Stimulated activated naive CD8-positive, alpha-beta T cell treated with anti-CD3 and anti-CD28 coated beads, Interleukin-15, amount 100 ng/mL, for 72 hours (primary cell): Measurements from ENCODE around the gene USP35.
"Not testable (repeated sequence)": the region's sequence is repeated elsewhere in the genome, so short reads cannot be mapped to it uniquely, and the experiment has no call there.

Source experiments
- ATAC-seq: fragments of 150-1000 bp; cut with Tn5 transposase; 2 replicates; pipeline ENCODE4 v1.10.0; 2021; ENCODE audit warnings: mild to moderate bottlenecking, moderate library complexity
- DNase-seq, 2 donors: peaks; one replicate each; pipeline ENCODE4 v3.0.0; 2021 to 2022
- H3K27ac Mint-ChIP-seq, 2 donors: one replicate each; pipeline ENCODE4 v1.8.0; 2022; ENCODE audit warnings: mild to moderate bottlenecking in 2 of 2, mixed read lengths in 2 of 2, moderate library complexity in 2 of 2
- H3K27me3 Mint-ChIP-seq: one replicate; pipeline ENCODE4 v1.8.0; 2022; ENCODE audit warnings: mixed read lengths
- H3K4me1 Mint-ChIP-seq: one replicate; pipeline ENCODE4 v1.8.0; 2022; ENCODE audit warnings: mild to moderate bottlenecking, mixed read lengths
- H3K4me3 Mint-ChIP-seq, 2 donors: one replicate each; pipeline ENCODE4 v1.8.0; 2022; ENCODE audit warnings: mild to moderate bottlenecking in 2 of 2, mixed read lengths in 2 of 2, moderate library complexity in 1 of 2
- H3K9me3 Mint-ChIP-seq, 2 donors: one replicate each; pipeline ENCODE4 v1.8.0; 2022; ENCODE audit warnings: mixed read lengths in 2 of 2

USP35 gene

DNA sequence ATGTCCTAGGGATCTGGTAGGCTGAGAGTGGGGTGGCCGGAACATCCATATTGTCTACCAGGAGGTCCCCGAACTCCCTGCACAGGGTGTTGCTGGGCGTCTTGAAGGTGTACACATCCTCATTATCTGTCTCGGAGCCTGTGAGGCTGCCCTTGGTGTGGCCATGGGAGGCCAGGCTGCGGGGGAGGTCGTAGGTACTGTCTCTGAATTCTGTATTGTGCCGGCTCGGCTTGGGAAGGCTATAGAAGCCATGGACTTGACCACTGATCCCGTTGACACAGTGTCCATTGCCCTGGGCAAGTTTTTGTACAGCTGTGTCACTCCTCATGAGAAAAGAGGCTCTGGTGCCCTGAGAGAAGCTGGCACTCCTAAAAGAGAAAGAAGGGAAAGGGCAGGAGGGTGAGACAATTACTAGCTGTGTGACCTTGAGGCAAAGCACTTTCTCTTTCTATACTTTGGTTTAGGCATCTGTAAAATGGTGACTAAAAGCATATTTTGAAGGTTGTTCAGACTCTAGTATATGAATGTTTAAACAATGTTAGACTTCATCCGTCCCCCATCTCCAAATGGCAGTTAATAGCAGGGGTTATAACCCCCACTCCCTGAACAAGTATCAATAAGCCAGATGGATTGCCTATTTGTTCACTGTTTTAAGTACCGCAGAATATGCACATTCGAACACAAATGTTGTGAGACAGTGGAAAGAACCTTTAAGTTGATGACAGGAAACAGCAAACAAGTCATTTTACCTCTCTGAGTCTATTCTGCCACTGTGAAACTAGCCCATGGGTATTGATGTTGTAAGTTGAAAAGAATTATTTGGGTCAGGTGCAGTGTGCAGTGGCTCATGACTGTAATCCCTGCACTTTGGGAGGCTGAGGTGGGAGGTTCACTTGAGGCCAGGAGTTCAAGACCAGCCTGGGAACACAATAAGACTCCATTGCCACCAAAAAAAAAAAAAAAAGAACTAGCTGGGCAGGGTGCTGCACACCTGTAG is 38.3 kb downstream of the USP35 start:
- peak; percentile 73 for ATAC-seq
- DNase-seq = no peak
- no peaks in the 10 kb centered on the region for H3K27me3 Mint-ChIP-seq
- H3K4me1 Mint-ChIP-seq = peaks cover 32% of the 10 kb centered on the region
- H3K4me3 Mint-ChIP-seq = no peak overlapping the region
- no peak overlapping the region for H3K27ac Mint-ChIP-seq
- no peaks in the 10 kb centered on the region for H3K9me3 Mint-ChIP-seq

DNA sequence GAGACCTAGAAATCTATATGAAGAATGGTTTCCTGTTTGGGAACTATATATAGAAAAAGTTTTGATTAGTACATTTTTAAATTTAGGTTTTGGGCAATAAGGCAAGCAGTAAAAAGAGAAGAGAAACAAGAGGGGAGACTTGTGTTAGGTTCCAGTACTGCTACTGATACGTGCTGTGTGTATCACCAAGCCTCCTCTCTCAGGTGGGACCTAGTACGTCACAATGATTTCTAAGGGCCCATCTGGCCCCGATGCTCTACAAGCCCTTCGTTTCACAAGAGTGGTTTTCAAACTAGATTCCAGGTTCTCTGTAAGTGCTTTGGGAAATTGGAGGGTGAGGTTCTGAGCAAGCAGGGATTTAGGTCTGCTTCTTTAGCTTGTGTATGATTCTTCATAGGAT is 39.2 kb downstream of the USP35 start:
- no peaks in the 10 kb centered on the region for H3K9me3 Mint-ChIP-seq
- peaks cover 32% of the 10 kb centered on the region for H3K4me1 Mint-ChIP-seq
- ATAC-seq = no peak
- H3K27me3 Mint-ChIP-seq = no peaks in the 10 kb centered on the region
- no peak overlapping the region for H3K27ac Mint-ChIP-seq
- no peak overlapping the region for H3K4me3 Mint-ChIP-seq
- DNase-seq = no peak

DNA sequence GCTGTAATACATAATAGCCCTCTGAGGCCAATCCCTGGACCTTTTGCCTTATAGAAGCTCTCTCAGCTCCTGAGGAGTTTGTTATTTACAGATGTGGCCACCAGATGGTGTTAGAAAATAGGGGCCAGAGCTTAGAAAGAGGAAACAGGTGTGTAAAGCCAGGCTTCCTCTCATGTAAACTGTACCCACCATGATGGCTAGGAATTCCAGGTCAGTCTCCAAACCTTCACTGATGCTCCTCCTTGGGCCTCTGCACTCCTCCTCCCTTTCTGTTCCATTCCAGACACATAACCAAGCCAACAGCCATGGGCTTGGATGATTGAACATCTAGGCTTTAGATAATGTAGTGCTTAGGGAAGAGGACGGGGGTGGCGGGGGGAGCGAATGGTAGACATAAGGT is 39.7 kb downstream of the USP35 start:
- peaks cover 29% of the 10 kb centered on the region for H3K4me1 Mint-ChIP-seq
- peak; percentile 62 for ATAC-seq
- H3K9me3 Mint-ChIP-seq = no peaks in the 10 kb centered on the region
- no peak overlapping the region for H3K4me3 Mint-ChIP-seq
- H3K27me3 Mint-ChIP-seq = no peaks in the 10 kb centered on the region
- no peak for DNase-seq
- H3K27ac Mint-ChIP-seq = no peak overlapping the region

DNA sequence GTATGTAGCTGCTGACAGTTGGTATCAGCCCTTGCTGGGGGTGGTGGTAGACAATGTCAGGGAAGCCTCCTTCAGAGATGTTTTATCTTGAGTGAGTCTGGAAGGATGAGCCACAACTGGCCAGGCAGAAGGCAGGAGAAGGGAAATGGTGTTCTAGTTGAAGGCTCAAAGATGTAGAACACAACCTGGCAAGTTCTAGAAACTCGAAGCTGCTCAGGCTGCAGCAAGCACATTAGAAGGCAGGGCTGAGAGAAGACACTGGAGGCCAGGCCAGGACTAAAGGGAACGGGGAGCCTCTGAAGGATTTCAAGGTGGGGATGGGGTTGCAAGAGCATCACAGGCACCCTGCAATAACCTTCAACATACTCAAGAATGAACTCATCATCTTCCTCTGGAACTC is 40.4 kb downstream of the USP35 start:
- no peak for DNase-seq
- H3K4me1 Mint-ChIP-seq = peaks cover 25% of the 10 kb centered on the region
- H3K27me3 Mint-ChIP-seq = no peaks in the 10 kb centered on the region
- ATAC-seq = no peak
- no peak overlapping the region for H3K4me3 Mint-ChIP-seq
- no peaks in the 10 kb centered on the region for H3K9me3 Mint-ChIP-seq
- no peak overlapping the region for H3K27ac Mint-ChIP-seq

DNA sequence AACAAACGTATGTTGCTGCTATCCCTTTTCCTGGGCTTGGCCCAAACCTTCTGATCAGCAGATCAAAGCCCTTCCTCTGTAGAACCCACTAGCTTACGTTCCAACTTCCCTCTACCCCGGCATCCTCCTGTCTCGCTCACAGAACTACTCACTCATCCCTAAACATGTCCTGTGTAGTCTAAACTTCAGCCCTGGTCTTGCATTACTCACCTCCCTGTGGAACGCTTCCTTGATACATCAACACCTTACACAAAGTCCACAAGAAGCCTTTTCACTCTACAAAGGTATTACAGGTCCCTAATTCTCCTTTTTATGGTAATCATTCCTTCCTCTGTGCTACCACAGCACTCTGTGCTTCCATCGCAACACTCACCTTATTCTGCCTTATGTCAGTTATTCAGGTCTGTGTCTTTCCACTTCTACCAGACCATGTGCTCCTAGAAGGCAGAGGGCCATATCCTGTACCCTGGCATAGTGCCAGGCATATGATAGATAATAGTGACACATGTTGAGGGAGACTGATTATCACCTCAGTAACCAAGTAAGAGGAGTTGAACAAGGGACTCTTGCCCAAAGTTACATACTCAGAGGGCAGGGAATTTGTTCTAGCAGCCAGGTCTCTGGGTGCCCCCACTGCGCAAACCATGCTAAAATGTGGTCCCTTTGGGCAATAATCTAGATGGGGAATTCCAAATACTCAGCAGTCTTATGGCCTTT is 41.6 kb downstream of the USP35 start:
- no peaks in the 10 kb centered on the region for H3K27me3 Mint-ChIP-seq
- no peaks in the 10 kb centered on the region for H3K9me3 Mint-ChIP-seq
- peak overlapping the region in 1 of 2 donors; percentile 30 for H3K27ac Mint-ChIP-seq
- no peak overlapping the region for H3K4me3 Mint-ChIP-seq
- peaks cover 25% of the 10 kb centered on the region for H3K4me1 Mint-ChIP-seq
- ATAC-seq (no peak), DNase-seq (no peak)

DNA sequence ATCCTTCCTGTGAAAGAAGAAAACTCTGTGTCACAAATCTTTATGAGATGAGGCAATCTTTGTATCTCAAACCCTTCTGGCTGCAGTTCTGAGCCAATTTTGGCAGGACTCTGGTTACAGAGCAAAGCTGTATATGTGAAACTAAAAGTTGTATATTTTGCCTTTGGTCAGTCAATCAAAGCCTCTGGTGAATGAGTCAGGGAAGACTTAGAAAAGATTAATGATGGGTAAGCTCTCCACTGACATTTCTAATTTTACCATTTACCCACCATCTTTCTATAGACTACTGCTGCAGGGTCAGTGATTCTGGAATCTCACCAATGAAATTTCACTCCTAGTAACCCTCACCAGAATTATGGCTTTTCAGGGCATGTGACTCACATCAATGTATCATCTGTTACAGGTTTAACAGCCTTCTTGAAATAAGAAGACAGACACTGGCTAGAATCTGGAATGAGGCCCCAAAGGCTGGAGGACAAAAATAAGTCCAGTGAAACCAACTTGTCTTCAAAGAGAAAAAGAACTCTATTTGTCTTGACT is 43.3 kb downstream of the USP35 start:
- DNase-seq (no peak), ATAC-seq (no peak)
- Mint-ChIP-seq H3K9me3 (peaks cover under 1 to 2% of the 10 kb centered on the region in 2 donors), H3K4me3 (no peak overlapping the region), H3K4me1 (peaks cover 21% of the 10 kb centered on the region), H3K27ac (no peak overlapping the region), H3K27me3 (no peaks in the 10 kb centered on the region)

DNA sequence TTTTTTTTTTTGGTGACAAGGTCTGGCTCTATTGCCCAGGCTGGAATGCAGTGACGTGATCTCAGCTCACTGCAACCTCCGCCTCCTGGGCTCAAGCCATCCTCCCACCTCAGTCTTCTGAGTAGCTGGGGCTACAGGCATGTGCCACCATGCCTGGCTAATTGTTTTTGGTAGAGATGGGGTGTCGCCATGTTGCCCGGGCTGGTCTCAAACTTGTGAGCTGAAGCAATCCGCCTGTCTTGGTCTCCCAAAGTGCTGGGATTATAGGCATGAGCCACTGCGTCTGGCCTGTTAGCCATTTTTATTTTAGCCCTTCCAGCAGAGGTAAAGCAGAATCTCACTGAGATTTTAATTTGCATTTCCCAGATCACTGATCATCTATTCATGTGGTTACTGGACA is 44.3 kb downstream of the USP35 start:
- peaks cover 14% of the 10 kb centered on the region for H3K4me1 Mint-ChIP-seq
- H3K9me3 Mint-ChIP-seq = peaks cover 6 to 12% of the 10 kb centered on the region in 2 donors
- not testable (repeated sequence) for H3K4me3 Mint-ChIP-seq, H3K27ac Mint-ChIP-seq, DNase-seq, ATAC-seq, H3K27me3 Mint-ChIP-seq

DNA sequence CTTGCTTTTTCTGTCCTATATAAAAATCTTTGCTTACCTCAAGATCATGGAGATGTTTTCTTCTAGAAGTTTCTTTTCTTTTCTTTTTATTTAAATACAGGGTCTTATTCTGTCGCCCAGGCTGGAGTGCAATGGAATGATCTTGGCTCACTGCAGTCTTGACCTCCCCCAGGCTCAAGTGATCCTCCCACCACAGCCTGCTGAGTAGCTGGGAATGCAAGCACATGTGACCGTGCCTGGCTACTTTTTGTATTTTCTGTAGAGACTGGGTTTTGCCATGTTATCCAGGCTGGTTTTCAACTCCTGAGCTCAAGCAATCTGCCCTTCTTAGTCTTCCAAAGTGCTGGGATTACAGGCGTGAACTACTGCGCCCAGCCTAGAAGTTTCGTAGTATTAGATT is 45.3 kb downstream of the USP35 start:
- peaks cover 10% of the 10 kb centered on the region for H3K4me1 Mint-ChIP-seq
- no peak for DNase-seq
- H3K27me3 Mint-ChIP-seq = no peaks in the 10 kb centered on the region
- no peak overlapping the region for H3K4me3 Mint-ChIP-seq
- H3K9me3 Mint-ChIP-seq = peaks cover 6 to 12% of the 10 kb centered on the region in 2 donors
- no peak overlapping the region for H3K27ac Mint-ChIP-seq
- no peak for ATAC-seq

DNA sequence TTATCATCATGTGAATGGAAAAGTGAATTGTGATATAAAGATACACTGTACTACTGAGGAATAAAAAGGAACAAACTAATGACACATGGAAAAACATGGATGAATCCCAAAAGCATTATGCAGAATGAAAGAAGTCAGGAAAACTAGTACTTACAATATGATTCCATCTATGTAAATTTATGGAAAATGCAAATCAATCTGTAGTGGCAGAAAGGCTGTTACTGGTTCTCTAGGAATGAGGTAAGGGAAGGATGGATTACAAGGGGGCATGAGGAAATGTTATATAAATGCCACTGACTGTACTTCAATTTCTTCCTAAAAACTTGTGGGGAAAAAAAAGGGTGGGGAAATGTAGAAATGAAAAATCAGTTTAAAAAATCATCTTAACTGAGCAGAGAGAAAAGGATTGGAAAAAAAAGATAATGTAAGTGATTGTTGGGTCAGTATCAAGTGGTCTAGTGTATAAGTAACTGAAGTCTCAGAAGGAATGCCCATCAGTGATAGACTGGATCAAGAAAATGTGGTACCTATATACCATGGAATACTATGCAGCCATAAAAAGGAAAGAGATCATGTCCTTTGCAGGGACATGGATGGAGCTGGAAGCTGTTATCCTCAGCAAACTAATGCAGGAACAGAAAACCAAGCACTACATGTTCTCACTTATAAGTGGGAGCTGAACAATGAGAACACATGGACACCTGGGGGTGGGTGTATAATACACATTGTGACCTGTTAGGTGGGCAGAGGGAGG is 48.8 kb downstream of the USP35 start:
- Mint-ChIP-seq H3K9me3 (peaks cover 20 to 29% of the 10 kb centered on the region in 2 donors), H3K4me3 (no peak overlapping the region), H3K27ac (peak overlapping the region in 1 of 2 donors; percentile 71), H3K27me3 (no peaks in the 10 kb centered on the region), H3K4me1 (no peaks in the 10 kb centered on the region)
- no peak for ATAC-seq
- DNase-seq = no peak

DNA sequence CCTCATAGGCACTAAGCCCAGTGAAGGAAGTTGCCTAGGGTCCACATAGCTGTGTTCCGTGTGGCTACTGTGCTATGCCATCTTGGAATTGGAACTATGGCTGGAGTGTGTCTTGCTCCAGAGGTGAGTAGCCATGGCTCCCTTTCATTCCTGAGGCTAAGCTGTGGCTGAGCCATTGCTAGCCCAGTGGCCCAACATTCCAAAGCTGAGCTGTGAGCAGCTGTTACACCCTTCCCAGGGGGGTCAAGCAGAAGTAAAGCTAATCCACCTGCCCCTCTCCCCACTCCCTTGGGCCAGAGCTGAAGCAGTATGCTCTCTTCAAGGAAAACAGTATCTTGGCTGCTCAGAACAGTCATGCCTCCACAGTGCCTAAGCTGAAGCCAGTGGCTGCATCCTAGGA is 51.1 kb downstream of the USP35 start:
- no peak overlapping the region for H3K27ac Mint-ChIP-seq
- no peaks in the 10 kb centered on the region for H3K27me3 Mint-ChIP-seq
- no peaks in the 10 kb centered on the region for H3K4me1 Mint-ChIP-seq
- DNase-seq (no peak), ATAC-seq (no peak)
- H3K9me3 Mint-ChIP-seq = peaks cover 25 to 29% of the 10 kb centered on the region in 2 donors
- H3K4me3 Mint-ChIP-seq = no peak overlapping the region

DNA sequence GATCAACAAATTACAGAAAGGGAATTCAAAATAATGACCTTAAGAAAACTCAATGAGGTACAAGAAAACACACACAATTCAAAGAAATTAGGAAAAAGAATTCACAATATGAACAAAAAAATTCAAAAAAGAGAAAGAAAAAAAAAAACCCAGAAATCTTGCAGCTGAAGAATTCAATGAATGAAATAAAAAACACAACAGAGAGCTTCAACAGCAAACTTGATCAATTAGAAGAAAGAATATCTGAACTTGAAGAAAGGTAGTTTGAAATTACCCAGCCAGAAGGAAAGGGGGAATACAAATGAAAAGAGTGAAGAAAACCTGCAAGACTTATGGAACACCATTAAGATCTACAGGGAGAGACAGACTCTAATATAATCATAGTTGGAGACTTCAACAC is 52.8 kb downstream of the USP35 start:
- H3K4me1 Mint-ChIP-seq = no peaks in the 10 kb centered on the region
- H3K4me3 Mint-ChIP-seq = no peak overlapping the region
- DNase-seq (no peak), ATAC-seq (no peak)
- H3K27ac Mint-ChIP-seq = no peak overlapping the region
- peaks cover 25 to 29% of the 10 kb centered on the region in 2 donors for H3K9me3 Mint-ChIP-seq
- no peaks in the 10 kb centered on the region for H3K27me3 Mint-ChIP-seq

DNA sequence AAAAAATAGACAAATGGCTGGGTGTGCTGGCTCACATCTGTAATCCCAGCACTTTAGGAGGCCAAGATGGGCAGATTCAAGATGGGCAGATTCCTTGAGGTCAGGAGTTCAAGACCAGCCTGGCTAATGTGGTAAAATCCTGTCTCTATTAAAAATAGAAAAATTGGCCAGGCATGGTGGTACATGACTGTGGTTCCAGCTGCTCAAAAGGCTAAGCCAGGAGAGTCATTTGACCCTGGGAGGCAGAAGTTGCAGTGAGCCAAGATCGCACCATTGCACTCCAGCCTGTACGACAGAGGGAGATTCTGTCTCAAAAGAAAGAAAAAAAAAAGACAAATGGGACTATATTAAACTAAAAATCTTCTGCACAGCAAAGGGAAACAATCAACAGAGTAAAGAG is 55.4 kb downstream of the USP35 start:
- H3K27me3 Mint-ChIP-seq = no peaks in the 10 kb centered on the region
- ATAC-seq (no peak), DNase-seq (no peak)
- H3K27ac Mint-ChIP-seq = no peak overlapping the region
- H3K9me3 Mint-ChIP-seq = peaks cover 16 to 19% of the 10 kb centered on the region in 2 donors
- no peaks in the 10 kb centered on the region for H3K4me1 Mint-ChIP-seq
- H3K4me3 Mint-ChIP-seq = no peak overlapping the region

DNA sequence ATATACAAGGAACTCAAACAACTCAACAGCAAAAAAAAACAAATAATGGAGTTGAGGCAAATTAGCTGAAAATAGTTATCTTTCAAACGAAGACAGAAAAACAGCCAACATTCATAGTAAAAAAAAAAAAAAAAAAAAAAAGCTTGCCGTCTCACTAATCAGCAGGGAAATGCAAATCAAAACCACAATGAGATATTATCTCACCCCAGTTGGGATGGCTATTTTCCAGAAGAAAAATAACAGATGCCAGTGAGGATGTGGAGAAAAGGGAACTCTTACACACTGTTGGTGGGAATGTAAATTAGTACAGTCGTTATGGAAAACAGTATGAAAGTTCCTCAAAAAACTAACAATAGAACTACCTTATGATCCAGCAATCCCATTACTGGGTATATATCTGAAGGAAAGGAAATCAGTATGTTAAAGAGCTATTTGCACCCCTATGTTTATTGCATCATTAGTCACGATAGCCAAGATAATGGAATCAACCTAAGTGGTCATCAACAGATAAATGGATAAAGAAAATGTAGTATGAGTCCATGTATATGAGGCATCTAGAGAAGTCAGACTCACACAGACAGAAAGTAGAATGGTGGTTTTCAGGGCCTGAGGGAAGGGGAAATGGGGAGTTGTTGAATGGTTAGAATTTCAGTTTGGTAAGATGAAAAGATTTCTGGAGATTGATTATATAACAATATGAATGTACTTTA is 56.0 kb downstream of the USP35 start:
- Mint-ChIP-seq H3K4me3 (no peak overlapping the region), H3K4me1 (no peaks in the 10 kb centered on the region), H3K27ac (no peak overlapping the region), H3K9me3 (peaks cover 16 to 19% of the 10 kb centered on the region in 2 donors), H3K27me3 (no peaks in the 10 kb centered on the region)
- no peak for ATAC-seq
- DNase-seq = no peak

DNA sequence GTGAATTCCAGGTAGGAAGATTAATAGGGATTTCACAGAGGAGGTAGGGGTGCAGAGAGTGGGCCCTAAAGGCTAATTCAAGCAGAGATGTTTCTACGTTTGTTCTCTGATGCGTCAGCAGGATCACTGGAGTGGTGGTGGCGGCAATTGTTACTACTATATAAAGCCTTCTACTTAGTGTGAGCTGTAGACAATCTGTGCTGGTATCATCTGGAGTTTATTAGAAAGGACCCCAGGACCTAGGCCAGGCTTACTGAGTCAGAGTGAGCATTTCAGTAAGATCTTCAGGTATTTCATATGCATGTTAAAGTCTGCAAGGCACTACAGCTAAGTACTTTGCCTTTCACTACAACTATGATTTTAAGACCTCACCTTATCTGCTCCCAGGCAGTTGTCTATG is 59.5 kb downstream of the USP35 start:
- Mint-ChIP-seq H3K9me3 (peaks cover 0 to 5% of the 10 kb centered on the region in 2 donors), H3K4me3 (no peak overlapping the region), H3K27me3 (no peaks in the 10 kb centered on the region), H3K27ac (no peak overlapping the region), H3K4me1 (no peaks in the 10 kb centered on the region)
- DNase-seq (no peak), ATAC-seq (no peak)

DNA sequence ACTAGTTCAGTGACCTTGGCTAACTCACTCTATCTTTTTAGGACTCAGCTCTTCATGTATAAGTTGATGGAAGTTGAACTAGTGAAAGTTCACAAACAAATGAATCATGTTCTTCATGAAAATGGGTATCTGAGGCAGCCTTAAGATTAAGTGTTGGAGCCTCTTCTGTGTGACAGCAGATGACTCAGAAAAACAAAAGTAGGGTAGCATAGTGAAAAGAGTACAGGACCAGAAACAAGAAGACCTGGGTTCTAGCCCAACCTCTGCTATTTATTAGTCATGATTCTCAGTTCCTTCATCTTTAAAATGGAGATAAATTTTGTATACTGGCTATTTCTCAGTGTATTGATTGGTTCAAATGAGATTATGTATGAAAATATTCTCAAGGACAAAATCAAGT is 60.2 kb downstream of the USP35 start:
- DNase-seq (no peak), ATAC-seq (peak; percentile 59)
- no peak overlapping the region for H3K4me3 Mint-ChIP-seq
- H3K27ac Mint-ChIP-seq = no peak overlapping the region
- peaks cover 0 to 2% of the 10 kb centered on the region in 2 donors for H3K9me3 Mint-ChIP-seq
- H3K4me1 Mint-ChIP-seq = no peaks in the 10 kb centered on the region
- H3K27me3 Mint-ChIP-seq = no peaks in the 10 kb centered on the region
